Measurements from ENCODE around the gene EEF1B2. TPM values are rescaled to one million over a fixed set of nuclear protein-coding genes. Genes with fewer than 3 reads are reported as not detected.
"Not testable (repeated sequence)": the region's sequence is repeated elsewhere in the genome, so short reads cannot be mapped to it uniquely, and the experiment has no call there.

The EEF1B2 gene
- total RNA-seq, 2 experiments from 2014 or later, result 1,109 to 1,132 TPM

GRCh38 chr2:206204710-206205109 lies 45.0 kb downstream of the EEF1B2 start:
- ChIA-PET CTCF (no interaction called here), POLR2A (interaction anchor here (0.6 kb wide), 1 partner anchor 8 kb away, joined by 3 read pairs; a partner anchor contains a TSS)
- no peaks in the 10 kb centered on the region for H3K4me1 Mint-ChIP-seq (ENCODE audit: low read depth)

GRCh38 chr2:206207316-206207715 lies 47.6 kb downstream of the EEF1B2 start:
- H3K27me3 ChIP-seq (ENCODE audit: control insufficient read depth in 1 of 2, insufficient read depth in 2 of 2, low read length in 2 of 2); H3K4me1 ChIP-seq (ENCODE audit: insufficient read depth, low read length); H3K27ac ChIP-seq (ENCODE audit: low read depth in 1 of 2, low read length in 2 of 2); H3K4me1 Mint-ChIP-seq (ENCODE audit: low read depth); POLR2A ChIA-PET; H3K36me3 ChIP-seq (ENCODE audit: insufficient read depth, low read length); ATAC-seq (ENCODE audit: poor library complexity); H3K27me3 Mint-ChIP-seq; H3K9me3 Mint-ChIP-seq; H3K4me3 Mint-ChIP-seq; H3K27ac Mint-ChIP-seq; H3K36me3 Mint-ChIP-seq (ENCODE audit: low read depth); H3K9me3 ChIP-seq (ENCODE audit: control insufficient read depth in 1 of 2, insufficient read depth in 1 of 2, low read length in 2 of 2); H3K4me3 ChIP-seq (ENCODE audit: low read length); intact Hi-C loops (cut with DNase I, micrococcal nuclease); DNase-seq: not testable (repeated sequence)
- CTCF ChIA-PET, result interaction anchor here (0.7 kb wide), 1 partner anchor 382 kb away, joined by 3 read pairs; no protein-coding TSS in a partner anchor

More at GRCh38 chr2:206204710-206205109, 45.0 kb downstream of the EEF1B2 start:
- no peaks in the 10 kb centered on the region for H3K36me3 ChIP-seq (ENCODE audit: insufficient read depth, low read length)
- H3K27me3 ChIP-seq (ENCODE audit: control insufficient read depth in 1 of 2, insufficient read depth in 2 of 2, low read length in 2 of 2), result no peaks in the 10 kb centered on the region
- H3K4me1 ChIP-seq (ENCODE audit: insufficient read depth, low read length), result no peaks in the 10 kb centered on the region
- intact Hi-C loops (cut with DNase I, micrococcal nuclease), result no loop called here
- H3K27ac Mint-ChIP-seq, result no peak overlapping the region
- no peak for TF ChIP-seq CTCF (IDR thresholded peaks at IDR 0.05)
- H3K27ac ChIP-seq (ENCODE audit: low read depth in 1 of 2, low read length in 2 of 2), result no peak overlapping the region
- peaks cover 0 to 6% of the 10 kb centered on the region in 2 experiments for H3K9me3 ChIP-seq (ENCODE audit: control insufficient read depth in 1 of 2, insufficient read depth in 1 of 2, low read length in 2 of 2)
- H3K9me3 Mint-ChIP-seq, result no peaks in the 10 kb centered on the region
- H3K36me3 Mint-ChIP-seq (ENCODE audit: low read depth), result no peaks in the 10 kb centered on the region
- H3K4me3 ChIP-seq (ENCODE audit: low read length), result no peak overlapping the region
- no peak for DNase-seq
- no peak for ATAC-seq (ENCODE audit: poor library complexity)
- no peak overlapping the region for H3K4me3 Mint-ChIP-seq
- peaks cover 9% of the 10 kb centered on the region for H3K27me3 Mint-ChIP-seq

- H3K9me3 ChIP-seq (ENCODE audit: control insufficient read depth in 1 of 2, insufficient read depth in 1 of 2, low read length in 2 of 2), result no peaks in the 10 kb centered on the region
- Mint-ChIP-seq H3K36me3 (ENCODE audit: low read depth) (no peaks in the 10 kb centered on the region), H3K27ac (no peak overlapping the region), H3K27me3 (peaks cover 10% of the 10 kb centered on the region), H3K9me3 (no peaks in the 10 kb centered on the region), H3K4me3 (no peak overlapping the region), H3K4me1 (ENCODE audit: low read depth) (no peaks in the 10 kb centered on the region)
- no peak overlapping the region for H3K27ac ChIP-seq (ENCODE audit: low read depth in 1 of 2, low read length in 2 of 2)
- ChIA-PET CTCF (no interaction called here), POLR2A (no interaction called here)
- no peak for DNase-seq
- H3K4me3 ChIP-seq (ENCODE audit: low read length), result no peak overlapping the region
- H3K27me3 ChIP-seq (ENCODE audit: control insufficient read depth in 1 of 2, insufficient read depth in 2 of 2, low read length in 2 of 2), result no peaks in the 10 kb centered on the region
- no peaks in the 10 kb centered on the region for H3K4me1 ChIP-seq (ENCODE audit: insufficient read depth, low read length)
- intact Hi-C loops (cut with DNase I, micrococcal nuclease), result no loop called here
- no peak for TF ChIP-seq CTCF (IDR thresholded peaks at IDR 0.05)
- ATAC-seq (ENCODE audit: poor library complexity), result no peak
- H3K36me3 ChIP-seq (ENCODE audit: insufficient read depth, low read length), result no peaks in the 10 kb centered on the region
Observed at GRCh38 chr2:206208900-206209299, 49.2 kb downstream of the EEF1B2 start.

GRCh38 chr2:206211657-206212255 lies 52.1 kb downstream of the EEF1B2 start:
- H3K36me3 Mint-ChIP-seq (ENCODE audit: low read depth), result no peaks in the 10 kb centered on the region
- no peak overlapping the region for H3K4me3 Mint-ChIP-seq
- no peak for TF ChIP-seq CTCF (IDR thresholded peaks at IDR 0.05)
- DNase-seq (no peak), ATAC-seq (ENCODE audit: poor library complexity) (no peak)
- Histone ChIP-seq H3K27me3 (ENCODE audit: control insufficient read depth in 1 of 2, insufficient read depth in 2 of 2, low read length in 2 of 2) (peaks cover 0 to 11% of the 10 kb centered on the region in 2 experiments), H3K9me3 (ENCODE audit: control insufficient read depth in 1 of 2, insufficient read depth in 1 of 2, low read length in 2 of 2) (no peaks in the 10 kb centered on the region), H3K27ac (ENCODE audit: low read depth in 1 of 2, low read length in 2 of 2) (no peak overlapping the region), H3K4me1 (ENCODE audit: insufficient read depth, low read length) (no peaks in the 10 kb centered on the region), H3K36me3 (ENCODE audit: insufficient read depth, low read length) (no peaks in the 10 kb centered on the region), H3K4me3 (ENCODE audit: low read length) (no peak overlapping the region)
- no peaks in the 10 kb centered on the region for H3K4me1 Mint-ChIP-seq (ENCODE audit: low read depth)
- CTCF ChIA-PET, result no interaction called here
- no peaks in the 10 kb centered on the region for H3K9me3 Mint-ChIP-seq
- H3K27me3 Mint-ChIP-seq, result peaks cover 20% of the 10 kb centered on the region
- H3K27ac Mint-ChIP-seq, result no peak overlapping the region
- POLR2A ChIA-PET, result no interaction called here
- intact Hi-C loops (cut with DNase I, micrococcal nuclease), result no loop called here
